Liver (tissue), 9 donors: ENCODE data around the gene TM4SF18. TPM values are rescaled to one million over a fixed set of nuclear protein-coding genes. Genes with fewer than 3 reads are reported as not detected.

Experiments
- DNase-seq: peaks from one replicate; pipeline ENCODE4 v3.0.0-alpha.2; 2017; ENCODE audit warnings: low spot score
- H3K27ac ChIP-seq, 2 donors: one replicate each; pipeline ENCODE4 v1.7.0; 2013; ENCODE audit warnings: inconsistent platforms in 2 of 2, low read length in 2 of 2, control low read depth in 1 of 2, low read depth in 1 of 2, mild to moderate bottlenecking in 1 of 2
- H3K27me3 ChIP-seq, 4 donors: one replicate each; pipeline versions ENCODE4 v1.6.1 to v1.7.0; 2013; ENCODE audit warnings: low read length in 3 of 4, inconsistent platforms in 1 of 4, mild to moderate bottlenecking in 1 of 4, moderate library complexity in 1 of 4; ENCODE audit not compliant: control insufficient read depth in 4 of 4, insufficient read depth in 4 of 4
- H3K36me3 ChIP-seq, 4 donors: one replicate each; pipeline versions ENCODE4 v1.6.1 to v1.7.0; 2013; ENCODE audit warnings: low read length in 3 of 4, mild to moderate bottlenecking in 3 of 4, low read depth in 1 of 4, moderate library complexity in 1 of 4; ENCODE audit not compliant: control insufficient read depth in 4 of 4, insufficient read depth in 3 of 4
- H3K4me1 ChIP-seq, 4 donors: one replicate each; pipeline versions ENCODE4 v1.6.1 to v1.7.0; 2013; ENCODE audit warnings: low read length in 3 of 4, mild to moderate bottlenecking in 3 of 4, moderate library complexity in 1 of 4; ENCODE audit not compliant: control insufficient read depth in 4 of 4, insufficient read depth in 4 of 4
- H3K4me3 ChIP-seq, 3 donors: one replicate each; pipeline versions ENCODE4 v1.6.1 to v1.7.0; 2013; ENCODE audit warnings: low read length in 3 of 3, control low read depth in 1 of 3, low read depth in 1 of 3, mild to moderate bottlenecking in 1 of 3
- H3K9ac ChIP-seq, 2 donors: one replicate each; pipeline ENCODE4 v1.7.0; 2013; ENCODE audit warnings: low read length in 2 of 2, mild to moderate bottlenecking in 2 of 2, moderate library complexity in 2 of 2, control low read depth in 1 of 2, low read depth in 1 of 2
- H3K9me3 ChIP-seq, 4 donors: one replicate each; pipeline versions ENCODE4 v1.6.1 to v1.7.0; 2013; ENCODE audit warnings: low read length in 3 of 4; ENCODE audit not compliant: control insufficient read depth in 4 of 4
- EGR1 ChIP-seq, 2 donors: IDR thresholded peaks; 2 replicates each; pipeline ENCODE4 v1.6.1; 2016 to 2018; ENCODE audit warnings: antibody characterized with exemption in 2 of 2, low read depth in 2 of 2
- FOXA1 ChIP-seq: IDR thresholded peaks from 2 replicates; pipeline ENCODE4 v1.6.1; 2016; ENCODE audit warnings: antibody characterized with exemption
- FOXA2 ChIP-seq: IDR thresholded peaks from 2 replicates; pipeline ENCODE4 v1.6.1; 2016; ENCODE audit warnings: antibody characterized with exemption
- GABPA ChIP-seq, 2 donors: IDR thresholded peaks in 1 of 2; conservative IDR thresholded peaks in 1 of 2; 2 replicates each; pipeline ENCODE4 v1.6.1; 2016; ENCODE audit warnings: antibody characterized with exemption in 2 of 2, mild to moderate bottlenecking in 1 of 2, moderate library complexity in 1 of 2
- HNF4A ChIP-seq, 2 donors: conservative IDR thresholded peaks; 2 replicates each; pipeline ENCODE4 v1.6.1; 2016; ENCODE audit warnings: antibody characterized with exemption in 2 of 2, mild to moderate bottlenecking in 2 of 2
- HNF4G ChIP-seq: IDR thresholded peaks from 2 replicates; pipeline ENCODE4 v1.6.1; 2016; ENCODE audit warnings: antibody characterized with exemption
- JUND ChIP-seq, 2 donors: IDR thresholded peaks; 2 replicates each; pipeline ENCODE4 v1.6.1; 2016; ENCODE audit warnings: antibody characterized with exemption in 2 of 2
- NR2F2 ChIP-seq: IDR thresholded peaks from 2 replicates; pipeline ENCODE4 v1.6.1; 2016; ENCODE audit warnings: antibody characterized with exemption
- RAD21 ChIP-seq, 2 donors: IDR thresholded peaks; 2 replicates each; pipeline ENCODE4 v1.6.1; 2016; ENCODE audit warnings: antibody characterized with exemption in 2 of 2, mild to moderate bottlenecking in 2 of 2
- RXRA ChIP-seq, 2 donors: IDR thresholded peaks; 2 replicates each; pipeline ENCODE4 v1.6.1; 2017 to 2018; ENCODE audit warnings: antibody characterized with exemption in 2 of 2, mild to moderate bottlenecking in 1 of 2
- SP1 ChIP-seq: IDR thresholded peaks from 2 replicates; pipeline ENCODE4 v1.6.1; 2018; ENCODE audit warnings: antibody characterized with exemption, mild to moderate bottlenecking
- TAF1 ChIP-seq: conservative IDR thresholded peaks from 2 replicates; pipeline ENCODE4 v1.6.1; 2016; ENCODE audit warnings: antibody characterized with exemption, mild to moderate bottlenecking
- YY1 ChIP-seq: IDR thresholded peaks from 2 replicates; pipeline ENCODE4 v1.6.1; 2016; ENCODE audit warnings: antibody characterized with exemption, mild to moderate bottlenecking
- WGBS: extraction: QIAGEN DNeasy Blood & Tissue Kit; methylation state at CpG from one replicate; pipeline ENCODE4 v1.1.7; 2013; 5-methylcytosine and 5-hydroxymethylcytosine counted together
- polyA plus RNA-seq, 2 donors: library from polyadenylated mRNA; stranded (reverse) in 1 of 2; unstranded in 1 of 2; fragments of 200-250 nt in 1 of 2; fragments of >200 nt in 1 of 2; fragmentation: Nextera tagmentation in 1 of 2; extraction: Ambion mirVana in 1 of 2; gene quantifications; one replicate each; pipeline versions ENCODE4 v1.2.1 to v1.2.3, GENCODE V29; 2013 to 2015
- total RNA-seq, 2 donors: library from RNA; depleted of rRNA; stranded (reverse); fragments of >200 nt; gene quantifications; one replicate each; pipeline ENCODE4 v1.2.3, GENCODE V29; 2014
- TF ChIP-seq, protein P1 (sequence below): IDR thresholded peaks from 2 replicates; pipeline ENCODE4 v1.6.1; 2016; ENCODE audit warnings: antibody characterized with exemption
- TF ChIP-seq, protein P2 (sequence below): IDR thresholded peaks from 2 replicates; pipeline ENCODE4 v1.6.1; 2016; ENCODE audit warnings: antibody characterized with exemption
- TF ChIP-seq, protein P3 (sequence below): IDR thresholded peaks from 2 replicates; pipeline ENCODE4 v1.6.1; 2016; ENCODE audit warnings: antibody characterized with exemption, mild to moderate bottlenecking
- TF ChIP-seq, protein P4 (sequence below): fragments of 150-350 bp; IDR thresholded peaks from 2 replicates; pipeline ENCODE4 v1.5.1; 2017; ENCODE audit warnings: improper control_type of control experiment, low read depth, low read length; ENCODE audit not compliant: missing input control
- TF ChIP-seq, protein P5 (sequence below): IDR thresholded peaks from 2 replicates; pipeline ENCODE4 v1.6.1; 2016; ENCODE audit warnings: antibody characterized with exemption
- donor health status: healthy.
- donor health status: healthy.
- donor health status: healthy.
- donor health status: healthy.
- donor health status: healthy.

TM4SF18 gene
- total and polyA plus RNA-seq, 4 donors = 4.9 to 12.6 (median 6.4) TPM

DNA sequence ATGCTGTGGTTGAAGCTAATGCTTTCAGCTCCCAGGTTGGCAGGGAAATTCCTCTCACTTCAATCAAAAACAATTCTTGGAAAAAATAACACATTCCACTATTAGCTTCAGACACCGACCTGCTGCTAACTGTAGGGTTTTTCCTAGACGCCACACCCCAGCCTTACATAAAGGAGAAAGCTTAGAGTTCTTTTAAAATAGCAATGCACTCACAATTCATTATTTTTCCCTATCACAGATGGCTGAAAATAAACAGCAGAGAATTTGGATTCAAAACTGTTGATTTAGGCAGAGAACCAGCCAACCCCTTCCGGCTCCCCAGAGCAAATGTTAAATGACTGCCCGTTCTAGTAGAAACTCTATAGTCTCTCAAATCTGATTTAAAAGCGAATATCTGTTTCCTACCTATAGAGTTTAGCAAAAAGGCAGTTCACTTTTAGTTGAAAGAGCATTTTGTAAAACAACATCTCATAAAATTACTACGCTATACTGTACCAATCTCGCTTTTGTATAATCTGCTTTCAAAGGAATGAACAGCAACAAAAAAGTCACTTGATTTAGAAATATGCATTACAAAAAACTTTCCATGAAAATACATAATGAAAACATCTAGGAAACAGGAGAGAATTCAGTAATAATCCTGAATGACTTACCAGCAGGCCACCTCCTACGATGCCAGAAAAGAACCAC is 43.4 kb upstream of the TM4SF18 start:
- H3K9ac ChIP-seq = peak overlapping the region; percentile 35 to 71
- peak; percentile 40 for TF ChIP-seq SP1
- no peak for TF ChIP-seq YY1
- peak in 1 of 2 donors; percentile 12 for TF ChIP-seq HNF4A (conservative IDR thresholded peaks at IDR 0.05)
- peak in 1 of 2 donors; percentile 34 for TF ChIP-seq RAD21 (IDR thresholded peaks at IDR 0.05)
- TF ChIP-seq RXRA (IDR thresholded peaks at IDR 0.05) = peak in 1 of 2 donors; percentile 14
- TF ChIP-seq, protein P1, sequence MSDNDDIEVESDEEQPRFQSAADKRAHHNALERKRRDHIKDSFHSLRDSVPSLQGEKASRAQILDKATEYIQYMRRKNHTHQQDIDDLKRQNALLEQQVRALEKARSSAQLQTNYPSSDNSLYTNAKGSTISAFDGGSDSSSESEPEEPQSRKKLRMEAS = no peak
- TF ChIP-seq EGR1 (IDR thresholded peaks at IDR 0.05; ENCODE audit: low read depth in 2 of 2) = no peak
- TF ChIP-seq FOXA1 = no peak
- TF ChIP-seq GABPA (IDR thresholded peaks at IDR 0.05 in 1 of 2, conservative IDR thresholded peaks at IDR 0.05 in 1 of 2) = no peak
- peak; percentile 43 for TF ChIP-seq FOXA2
- no peaks in the 10 kb centered on the region for H3K9me3 ChIP-seq
- peaks cover 0 to 3% (median 0%) of the 10 kb centered on the region in 4 donors for H3K36me3 ChIP-seq
- no peak for DNase-seq
- H3K4me1 ChIP-seq = peaks cover 2 to 25% (median 14%) of the 10 kb centered on the region in 4 donors
- WGBS = 30% methylated on average over 8 of the region's 8 CpGs
- H3K27me3 ChIP-seq = no peaks in the 10 kb centered on the region
- H3K4me3 ChIP-seq = peak overlapping the region; percentile 42 to 67 (median 45)
- peak overlapping the region; percentile 58 to 79 for H3K27ac ChIP-seq

DNA sequence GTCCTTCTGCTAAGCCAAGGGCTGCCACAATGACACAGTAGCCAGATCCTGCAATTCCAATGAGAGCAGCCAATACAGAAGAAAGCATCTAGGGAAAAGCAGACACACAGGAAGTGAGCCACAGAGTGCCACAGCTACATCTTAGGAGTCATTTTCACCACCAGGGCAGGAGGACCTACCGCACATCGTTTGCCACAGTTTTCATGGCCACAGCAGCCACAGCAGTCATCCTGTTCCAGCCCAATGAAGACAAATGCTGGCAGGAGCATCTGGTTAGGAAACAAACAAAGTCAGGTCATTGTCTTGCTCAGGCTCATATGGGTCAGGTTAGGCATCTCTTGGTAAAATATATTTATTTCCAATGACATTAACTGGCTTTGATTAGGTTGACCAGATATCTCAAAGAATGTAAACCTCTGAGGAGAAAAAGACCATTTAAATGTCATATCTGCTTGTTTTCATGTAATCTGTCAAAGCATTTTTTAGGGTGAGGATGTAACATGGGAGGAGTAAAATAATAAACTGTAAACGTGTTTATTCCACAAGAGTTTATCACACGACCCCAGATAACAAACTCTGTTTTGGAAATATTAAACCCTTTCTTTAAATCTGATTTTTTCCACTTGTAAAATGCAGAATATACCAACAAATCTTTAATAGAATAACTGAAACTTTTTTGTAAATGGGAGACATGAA is 42.2 kb upstream of the TM4SF18 start:
- peak overlapping the region in 1 of 2 donors; percentile 71 for H3K9ac ChIP-seq
- H3K27ac ChIP-seq = peak overlapping the region in 1 of 2 donors; percentile 17
- H3K36me3 ChIP-seq = peaks cover 0 to 3% (median 0%) of the 10 kb centered on the region in 4 donors
- no peak for DNase-seq
- no peaks in the 10 kb centered on the region for H3K9me3 ChIP-seq
- WGBS = 70% methylated on average over 4 of the region's 4 CpGs
- no peak for TF ChIP-seq HNF4A (conservative IDR thresholded peaks at IDR 0.05)
- TF ChIP-seq RAD21 (IDR thresholded peaks at IDR 0.05) = no peak
- no peak for TF ChIP-seq YY1
- TF ChIP-seq, protein P1 = no peak
- TF ChIP-seq EGR1 (IDR thresholded peaks at IDR 0.05; ENCODE audit: low read depth in 2 of 2) = no peak
- no peak for TF ChIP-seq FOXA1
- no peak for TF ChIP-seq RXRA (IDR thresholded peaks at IDR 0.05)
- TF ChIP-seq HNF4G = no peak
- TF ChIP-seq, protein P2, sequence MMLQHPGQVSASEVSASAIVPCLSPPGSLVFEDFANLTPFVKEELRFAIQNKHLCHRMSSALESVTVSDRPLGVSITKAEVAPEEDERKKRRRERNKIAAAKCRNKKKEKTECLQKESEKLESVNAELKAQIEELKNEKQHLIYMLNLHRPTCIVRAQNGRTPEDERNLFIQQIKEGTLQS = no peak
- TF ChIP-seq, protein P3, sequence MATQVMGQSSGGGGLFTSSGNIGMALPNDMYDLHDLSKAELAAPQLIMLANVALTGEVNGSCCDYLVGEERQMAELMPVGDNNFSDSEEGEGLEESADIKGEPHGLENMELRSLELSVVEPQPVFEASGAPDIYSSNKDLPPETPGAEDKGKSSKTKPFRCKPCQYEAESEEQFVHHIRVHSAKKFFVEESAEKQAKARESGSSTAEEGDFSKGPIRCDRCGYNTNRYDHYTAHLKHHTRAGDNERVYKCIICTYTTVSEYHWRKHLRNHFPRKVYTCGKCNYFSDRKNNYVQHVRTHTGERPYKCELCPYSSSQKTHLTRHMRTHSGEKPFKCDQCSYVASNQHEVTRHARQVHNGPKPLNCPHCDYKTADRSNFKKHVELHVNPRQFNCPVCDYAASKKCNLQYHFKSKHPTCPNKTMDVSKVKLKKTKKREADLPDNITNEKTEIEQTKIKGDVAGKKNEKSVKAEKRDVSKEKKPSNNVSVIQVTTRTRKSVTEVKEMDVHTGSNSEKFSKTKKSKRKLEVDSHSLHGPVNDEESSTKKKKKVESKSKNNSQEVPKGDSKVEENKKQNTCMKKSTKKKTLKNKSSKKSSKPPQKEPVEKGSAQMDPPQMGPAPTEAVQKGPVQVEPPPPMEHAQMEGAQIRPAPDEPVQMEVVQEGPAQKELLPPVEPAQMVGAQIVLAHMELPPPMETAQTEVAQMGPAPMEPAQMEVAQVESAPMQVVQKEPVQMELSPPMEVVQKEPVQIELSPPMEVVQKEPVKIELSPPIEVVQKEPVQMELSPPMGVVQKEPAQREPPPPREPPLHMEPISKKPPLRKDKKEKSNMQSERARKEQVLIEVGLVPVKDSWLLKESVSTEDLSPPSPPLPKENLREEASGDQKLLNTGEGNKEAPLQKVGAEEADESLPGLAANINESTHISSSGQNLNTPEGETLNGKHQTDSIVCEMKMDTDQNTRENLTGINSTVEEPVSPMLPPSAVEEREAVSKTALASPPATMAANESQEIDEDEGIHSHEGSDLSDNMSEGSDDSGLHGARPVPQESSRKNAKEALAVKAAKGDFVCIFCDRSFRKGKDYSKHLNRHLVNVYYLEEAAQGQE = no peak
- TF ChIP-seq TAF1 = no peak
- TF ChIP-seq, protein P4, sequence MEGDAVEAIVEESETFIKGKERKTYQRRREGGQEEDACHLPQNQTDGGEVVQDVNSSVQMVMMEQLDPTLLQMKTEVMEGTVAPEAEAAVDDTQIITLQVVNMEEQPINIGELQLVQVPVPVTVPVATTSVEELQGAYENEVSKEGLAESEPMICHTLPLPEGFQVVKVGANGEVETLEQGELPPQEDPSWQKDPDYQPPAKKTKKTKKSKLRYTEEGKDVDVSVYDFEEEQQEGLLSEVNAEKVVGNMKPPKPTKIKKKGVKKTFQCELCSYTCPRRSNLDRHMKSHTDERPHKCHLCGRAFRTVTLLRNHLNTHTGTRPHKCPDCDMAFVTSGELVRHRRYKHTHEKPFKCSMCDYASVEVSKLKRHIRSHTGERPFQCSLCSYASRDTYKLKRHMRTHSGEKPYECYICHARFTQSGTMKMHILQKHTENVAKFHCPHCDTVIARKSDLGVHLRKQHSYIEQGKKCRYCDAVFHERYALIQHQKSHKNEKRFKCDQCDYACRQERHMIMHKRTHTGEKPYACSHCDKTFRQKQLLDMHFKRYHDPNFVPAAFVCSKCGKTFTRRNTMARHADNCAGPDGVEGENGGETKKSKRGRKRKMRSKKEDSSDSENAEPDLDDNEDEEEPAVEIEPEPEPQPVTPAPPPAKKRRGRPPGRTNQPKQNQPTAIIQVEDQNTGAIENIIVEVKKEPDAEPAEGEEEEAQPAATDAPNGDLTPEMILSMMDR = no peak
- no peak for TF ChIP-seq NR2F2
- TF ChIP-seq JUND (IDR thresholded peaks at IDR 0.05) = no peak
- no peak for TF ChIP-seq GABPA (IDR thresholded peaks at IDR 0.05 in 1 of 2, conservative IDR thresholded peaks at IDR 0.05 in 1 of 2)
- TF ChIP-seq, protein P5, sequence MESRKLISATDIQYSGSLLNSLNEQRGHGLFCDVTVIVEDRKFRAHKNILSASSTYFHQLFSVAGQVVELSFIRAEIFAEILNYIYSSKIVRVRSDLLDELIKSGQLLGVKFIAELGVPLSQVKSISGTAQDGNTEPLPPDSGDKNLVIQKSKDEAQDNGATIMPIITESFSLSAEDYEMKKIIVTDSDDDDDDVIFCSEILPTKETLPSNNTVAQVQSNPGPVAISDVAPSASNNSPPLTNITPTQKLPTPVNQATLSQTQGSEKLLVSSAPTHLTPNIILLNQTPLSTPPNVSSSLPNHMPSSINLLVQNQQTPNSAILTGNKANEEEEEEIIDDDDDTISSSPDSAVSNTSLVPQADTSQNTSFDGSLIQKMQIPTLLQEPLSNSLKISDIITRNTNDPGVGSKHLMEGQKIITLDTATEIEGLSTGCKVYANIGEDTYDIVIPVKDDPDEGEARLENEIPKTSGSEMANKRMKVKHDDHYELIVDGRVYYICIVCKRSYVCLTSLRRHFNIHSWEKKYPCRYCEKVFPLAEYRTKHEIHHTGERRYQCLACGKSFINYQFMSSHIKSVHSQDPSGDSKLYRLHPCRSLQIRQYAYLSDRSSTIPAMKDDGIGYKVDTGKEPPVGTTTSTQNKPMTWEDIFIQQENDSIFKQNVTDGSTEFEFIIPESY = no peak
- no peak for TF ChIP-seq SP1
- no peak for TF ChIP-seq FOXA2
- H3K4me3 ChIP-seq = no peak overlapping the region
- peaks cover 2 to 25% (median 16%) of the 10 kb centered on the region in 4 donors for H3K4me1 ChIP-seq
- H3K27me3 ChIP-seq = no peaks in the 10 kb centered on the region
